ENCODE measurements around the gene CENPP. TPM values are rescaled to one million over a fixed set of nuclear protein-coding genes. Genes with fewer than 3 reads are reported as not detected.
A peak's percentile ranks its signal among the peaks of the same experiment; 100 is the strongest.

The CENPP gene
- total RNA-seq, 5 donors from 2014 or later (not counting 1 experiment from before 2014, with no cell fraction given): 1.9 to 5.0 (median 4.3) TPM

GRCh38 chr9:92290785-92291429 is 34.8 kb upstream of the CENPP start:
- no peaks in the 10 kb centered on the region for H3K9me3 Mint-ChIP-seq
- Histone ChIP-seq H3K27ac (ENCODE audit: low read length) (no peak overlapping the region), H3K36me3 (ENCODE audit: control insufficient read depth in 2 of 2, extremely low read depth in 1 of 2, insufficient read depth in 1 of 2, low read length in 1 of 2) (peaks cover 0 to 20% of the 10 kb centered on the region in 2 donors), H3K27me3 (replicated peaks in 1 of 2; ENCODE audit: control insufficient read depth in 2 of 2, extremely low read depth in 1 of 2, insufficient read depth in 2 of 2, low read length in 1 of 2) (no peaks in the 10 kb centered on the region), H3K4me3 (ENCODE audit: control insufficient read depth in 1 of 2, extremely low read depth in 1 of 2, low read length in 1 of 2) (no peak overlapping the region), H3K4me1 (ENCODE audit: control insufficient read depth in 1 of 2, extremely low read depth in 1 of 2, insufficient read depth in 2 of 2, low read length in 2 of 2) (peaks cover 20 to 24% of the 10 kb centered on the region in 2 experiments), H3K9me3 (no peaks in the 10 kb centered on the region)
- peak overlapping the region; percentile 71 to 72 for H3K27ac Mint-ChIP-seq
- H3K27me3 Mint-ChIP-seq: no peaks in the 10 kb centered on the region
- peaks cover 55 to 65% (median 56%) of the 10 kb centered on the region in 3 donors for H3K4me1 Mint-ChIP-seq
- ATAC-seq (replicated peaks in 1 of 4): no peak
- DNase-seq: no peak
- peaks cover 31% of the 10 kb centered on the region for H3K36me3 Mint-ChIP-seq
- H3K4me3 Mint-ChIP-seq: peak overlapping the region; percentile 1 to 34 (median 23)
- POLR2A ChIA-PET: no interaction called here
- no CpG with 5 or more reads among the region's 1 CpG for WGBS (ENCODE audit: insufficient coverage)
- CTCF ChIA-PET: interaction anchor here in 1 of 2 donors (1.0 kb wide), 1 partner anchor 19 kb away, joined by 5 read pairs; no protein-coding TSS in a partner anchor

GRCh38 chr9:92291577-92291976 is 34.2 kb upstream of the CENPP start:
- peaks cover 56 to 65% (median 58%) of the 10 kb centered on the region in 3 donors for H3K4me1 Mint-ChIP-seq
- H3K27me3 Mint-ChIP-seq: no peaks in the 10 kb centered on the region
- no peak overlapping the region for H3K27ac ChIP-seq (ENCODE audit: low read length)
- H3K9me3 Mint-ChIP-seq: no peaks in the 10 kb centered on the region
- peaks cover 31% of the 10 kb centered on the region for H3K36me3 Mint-ChIP-seq
- H3K36me3 ChIP-seq (ENCODE audit: control insufficient read depth in 2 of 2, extremely low read depth in 1 of 2, insufficient read depth in 1 of 2, low read length in 1 of 2): peaks cover 0 to 19% of the 10 kb centered on the region in 2 donors
- H3K4me1 ChIP-seq (ENCODE audit: control insufficient read depth in 1 of 2, extremely low read depth in 1 of 2, insufficient read depth in 2 of 2, low read length in 2 of 2): peaks cover 20 to 24% of the 10 kb centered on the region in 2 experiments
- ATAC-seq (replicated peaks in 1 of 4) (no peak), DNase-seq (no peak)
- H3K4me3 ChIP-seq (ENCODE audit: control insufficient read depth in 1 of 2, extremely low read depth in 1 of 2, low read length in 1 of 2): no peak overlapping the region
- H3K4me3 Mint-ChIP-seq: peak overlapping the region in 2 of 3 donors; percentile 28 to 97
- 60% methylated on average over 1 of the region's 2 CpGs for WGBS (ENCODE audit: insufficient coverage)
- peak overlapping the region; percentile 19 to 72 for H3K27ac Mint-ChIP-seq
- no peaks in the 10 kb centered on the region for H3K27me3 ChIP-seq (replicated peaks in 1 of 2; ENCODE audit: control insufficient read depth in 2 of 2, extremely low read depth in 1 of 2, insufficient read depth in 2 of 2, low read length in 1 of 2)
- no peaks in the 10 kb centered on the region for H3K9me3 ChIP-seq
- ChIA-PET CTCF (interaction anchor here (0.5 to 1.0 kb wide), 3 partner anchors 15 to 50 kb away, joined by 3 to 5 read pairs (median 5); no protein-coding TSS in a partner anchor), POLR2A (interaction anchor here (0.5 to 0.7 kb wide), 6 partner anchors 21 to 1170 kb away, joined by 5 to 9 read pairs (median 8); no protein-coding TSS in a partner anchor)

GRCh38 chr9:92292338-92293074 is 33.2 kb upstream of the CENPP start:
- Histone ChIP-seq H3K4me3 (ENCODE audit: control insufficient read depth in 1 of 2, extremely low read depth in 1 of 2, low read length in 1 of 2) (peak overlapping the region; percentile 38 to 73), H3K4me1 (ENCODE audit: control insufficient read depth in 1 of 2, extremely low read depth in 1 of 2, insufficient read depth in 2 of 2, low read length in 2 of 2) (peaks cover 20 to 24% of the 10 kb centered on the region in 2 experiments), H3K27me3 (replicated peaks in 1 of 2; ENCODE audit: control insufficient read depth in 2 of 2, extremely low read depth in 1 of 2, insufficient read depth in 2 of 2, low read length in 1 of 2) (no peaks in the 10 kb centered on the region), H3K27ac (ENCODE audit: low read length) (peak overlapping the region; percentile 11), H3K9me3 (no peaks in the 10 kb centered on the region), H3K36me3 (ENCODE audit: control insufficient read depth in 2 of 2, extremely low read depth in 1 of 2, insufficient read depth in 1 of 2, low read length in 1 of 2) (peaks cover 0 to 19% of the 10 kb centered on the region in 2 donors)
- Mint-ChIP-seq H3K9me3 (no peaks in the 10 kb centered on the region), H3K36me3 (peaks cover 32% of the 10 kb centered on the region), H3K4me1 (peaks cover 58 to 65% (median 58%) of the 10 kb centered on the region in 3 donors), H3K27me3 (no peaks in the 10 kb centered on the region), H3K27ac (peak overlapping the region; percentile 98 to 100), H3K4me3 (peak overlapping the region; percentile 97 to 99 (median 99))
- ChIA-PET POLR2A (interaction anchor here in 1 of 2 donors (0.7 kb wide), 1 partner anchor 214 kb away, joined by 8 read pairs; no protein-coding TSS in a partner anchor), CTCF (interaction anchor here in 1 of 2 donors (0.5 to 1.2 kb wide), 2 partner anchors 16 to 32 kb away, joined by 3 read pairs; partner anchors contain the start of gene NOL8)
- WGBS (ENCODE audit: insufficient coverage): 37% methylated on average over 7 of the region's 8 CpGs
- DNase-seq: no peak
- no peak for ATAC-seq (replicated peaks in 1 of 4)

GRCh38 chr9:92293075-92293354 is 32.7 kb upstream of the CENPP start:
- CTCF ChIA-PET: interaction anchor here in 1 of 2 donors (1.2 kb wide), 1 partner anchor 32 kb away, joined by 3 read pairs; the partner anchor contains the start of gene NOL8
- Histone ChIP-seq H3K27me3 (replicated peaks in 1 of 2; ENCODE audit: control insufficient read depth in 2 of 2, extremely low read depth in 1 of 2, insufficient read depth in 2 of 2, low read length in 1 of 2) (no peaks in the 10 kb centered on the region), H3K27ac (ENCODE audit: low read length) (no peak overlapping the region), H3K36me3 (ENCODE audit: control insufficient read depth in 2 of 2, extremely low read depth in 1 of 2, insufficient read depth in 1 of 2, low read length in 1 of 2) (peaks cover 0 to 19% of the 10 kb centered on the region in 2 donors), H3K9me3 (no peaks in the 10 kb centered on the region), H3K4me3 (ENCODE audit: control insufficient read depth in 1 of 2, extremely low read depth in 1 of 2, low read length in 1 of 2) (peak overlapping the region; percentile 73 to 89), H3K4me1 (ENCODE audit: control insufficient read depth in 1 of 2, extremely low read depth in 1 of 2, insufficient read depth in 2 of 2, low read length in 2 of 2) (peaks cover 20 to 24% of the 10 kb centered on the region in 2 experiments)
- H3K9me3 Mint-ChIP-seq: no peaks in the 10 kb centered on the region
- peaks cover 53 to 68% (median 63%) of the 10 kb centered on the region in 3 donors for H3K4me1 Mint-ChIP-seq
- DNase-seq: peak in 1 of 35 experiments; percentile 13
- no CpG with 5 or more reads among the region's 5 CpGs for WGBS (ENCODE audit: insufficient coverage)
- H3K36me3 Mint-ChIP-seq: peaks cover 33% of the 10 kb centered on the region
- ATAC-seq (replicated peaks in 1 of 4): no peak
- peak overlapping the region; percentile 98 to 100 for H3K27ac Mint-ChIP-seq
- POLR2A ChIA-PET: no interaction called here
- peak overlapping the region; percentile 97 to 99 (median 99) for H3K4me3 Mint-ChIP-seq
- H3K27me3 Mint-ChIP-seq: no peaks in the 10 kb centered on the region

GRCh38 chr9:92293452-92294296 is 32.1 kb upstream of the CENPP start, which contains the start of gene IARS1:
Gene IARS1 (minus strand): TSS chr9:92293697. CDS start chr9:92289419, 4,278 bp downstream.
- ChIA-PET POLR2A (no interaction called here), CTCF (interaction anchor here in 1 of 2 donors (1.2 kb wide), 1 partner anchor 31 kb away, joined by 3 read pairs; the partner anchor contains the start of gene NOL8)
- peak; percentile 93 to 100 (median 99) for DNase-seq
- H3K9me3 Mint-ChIP-seq: no peaks in the 10 kb centered on the region
- Histone ChIP-seq H3K27me3 (replicated peaks in 1 of 2; ENCODE audit: control insufficient read depth in 2 of 2, extremely low read depth in 1 of 2, insufficient read depth in 2 of 2, low read length in 1 of 2) (no peaks in the 10 kb centered on the region), H3K4me3 (ENCODE audit: control insufficient read depth in 1 of 2, extremely low read depth in 1 of 2, low read length in 1 of 2) (peak within 1 kb of the TSS; percentile 73 to 89), H3K36me3 (ENCODE audit: control insufficient read depth in 2 of 2, extremely low read depth in 1 of 2, insufficient read depth in 1 of 2, low read length in 1 of 2) (peaks cover 0 to 20% of the 10 kb centered on the region in 2 donors), H3K9me3 (no peaks in the 10 kb centered on the region), H3K27ac (ENCODE audit: low read length) (peak within 1 kb of the TSS; percentile 78), H3K4me1 (ENCODE audit: control insufficient read depth in 1 of 2, extremely low read depth in 1 of 2, insufficient read depth in 2 of 2, low read length in 2 of 2) (peaks cover 20 to 24% of the 10 kb centered on the region in 2 experiments)
- peak within 1 kb of the TSS; percentile 98 to 100 for H3K27ac Mint-ChIP-seq
- H3K27me3 Mint-ChIP-seq: no peaks in the 10 kb centered on the region
- WGBS (ENCODE audit: insufficient coverage): under 1% methylated on average over 53 of the region's 63 CpGs
- peak within 1 kb of the TSS; percentile 97 to 99 (median 99) for H3K4me3 Mint-ChIP-seq
- peak; percentile 94 to 97 (median 95) for ATAC-seq (replicated peaks in 1 of 4)
- peaks cover 47 to 67% (median 62%) of the 10 kb centered on the region in 3 donors for H3K4me1 Mint-ChIP-seq
- peaks cover 31% of the 10 kb centered on the region for H3K36me3 Mint-ChIP-seq
